Astrocyte of the cerebellum (primary cell): Measurements from ENCODE around the gene DPH5.

Experiments used
- DNase-seq: peaks from one replicate; pipeline ENCODE4 v3.0.0-alpha.2; 2011; ENCODE audit warnings: low read depth
- H3K4me3 ChIP-seq: 2 replicates; pipeline ENCODE4 v1.5.1; 2011; ENCODE audit warnings: mild to moderate bottlenecking, low read depth, low read length, moderate library complexity
- CTCF ChIP-seq: IDR thresholded peaks from 2 replicates; pipeline ENCODE4 v1.5.1; 2012; ENCODE audit warnings: low read length, low read depth, moderate library complexity, mild to moderate bottlenecking; ENCODE audit errors: missing control alignments
- in situ Hi-C: cut with HindIII; loops from 2 replicates; pipeline ENCODE4 v1.10.0; 2017; ENCODE audit warnings: low sequenced_read_pairs

Gene DPH5

GRCh38 chr1:101064697-101065096 lies 39.1 kb upstream of the DPH5 start:
- DNase-seq: no peak
- no peak for TF ChIP-seq CTCF
- no peak overlapping the region for H3K4me3 ChIP-seq
- in situ Hi-C loops: no loop called here

- DNase-seq: no peak
- in situ Hi-C loops: no loop called here
- H3K4me3 ChIP-seq: no peak overlapping the region
- no peak for TF ChIP-seq CTCF
Observed at GRCh38 chr1:101060992-101061391, 35.4 kb upstream of the DPH5 start.

- no peak overlapping the region for H3K4me3 ChIP-seq
- in situ Hi-C loops: no loop called here
- no peak for TF ChIP-seq CTCF
- DNase-seq: no peak
Observed at GRCh38 chr1:101059945-101060542, 34.5 kb upstream of the DPH5 start.

- H3K4me3 ChIP-seq: no peak overlapping the region
- in situ Hi-C loops: no loop called here
- TF ChIP-seq CTCF: no peak
- no peak for DNase-seq
Observed at GRCh38 chr1:101055623-101056022, 30.0 kb upstream of the DPH5 start.

- TF ChIP-seq CTCF: no peak
- in situ Hi-C loops: no loop called here
- DNase-seq: no peak
- no peak overlapping the region for H3K4me3 ChIP-seq
Observed at GRCh38 chr1:101051688-101052638, 26.4 kb upstream of the DPH5 start.

- no peak overlapping the region for H3K4me3 ChIP-seq
- in situ Hi-C loops: no loop called here
- no peak for DNase-seq
- no peak for TF ChIP-seq CTCF
Observed at GRCh38 chr1:101050869-101051268, 25.3 kb upstream of the DPH5 start.
